Body of pancreas (tissue), 4 donors: Measurements from ENCODE around the gene RAD51B.

Experiments
- CTCF ChIP-seq, 7 experiments: fragments of 450-650 bp in 4 of 7; fragments of 200-600 bp in 3 of 7; sonication (generic) in 3 of 7; IDR thresholded peaks; one replicate each; pipeline ENCODE4 v1.5.1; 2016 to 2019; ENCODE audit warnings: antibody characterized with exemption in 7 of 7
- POLR2A ChIP-seq, 3 donors: fragments of 450-650 bp; IDR thresholded peaks; one replicate each; pipeline ENCODE4 v1.6.1; 2016; ENCODE audit warnings: antibody characterized with exemption in 3 of 3, mild to moderate bottlenecking in 2 of 3

- no peak for TF ChIP-seq CTCF (IDR thresholded peaks at IDR 0.05)
- no peak for TF ChIP-seq POLR2A (IDR thresholded peaks at IDR 0.05)
These were observed 858.9 kb downstream of the RAD51B start for GRCh38 chr14:68678471-68678870.
